ENCODE data around the gene KLHDC7B. TPM values are rescaled to one million over a fixed set of nuclear protein-coding genes. Genes with fewer than 3 reads are reported as not detected.

The KLHDC7B gene
- total and polyA plus RNA-seq, 2 of the 13 experiments (the other 11 are each of a cell fraction or from before 2014, with no cell fraction given) = 0.11 TPM; not detected in 1

DNA sequence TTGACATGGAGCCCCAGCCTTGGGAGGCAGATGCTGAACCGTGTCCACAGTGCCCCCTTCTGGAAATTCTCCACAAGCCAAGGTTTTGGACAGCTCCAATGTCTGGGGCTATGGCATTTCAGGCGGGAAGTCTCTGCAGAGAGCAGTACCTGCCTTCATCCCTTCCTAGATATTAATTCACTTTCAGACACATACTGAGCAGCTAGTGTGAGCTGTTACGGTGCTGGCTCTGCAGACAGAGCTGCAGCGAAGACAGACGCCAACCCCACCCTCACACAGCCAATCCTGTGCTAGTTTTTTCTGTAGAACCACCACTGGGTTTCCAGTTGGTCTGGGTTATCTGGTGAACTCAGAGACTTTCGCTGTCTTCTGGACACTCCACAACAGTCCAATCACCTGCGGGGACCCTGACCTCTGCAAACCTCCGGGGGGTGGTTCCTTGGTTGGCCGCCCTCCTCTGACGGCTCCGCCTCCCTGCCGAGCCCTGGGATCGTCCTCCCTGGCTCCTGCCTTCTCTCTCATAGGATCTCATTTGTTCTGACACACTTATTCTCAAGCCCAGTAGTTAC, 47.3 kb upstream of the KLHDC7B start (continued):
- peak; percentile 59 for TF ChIP-seq SALL1 (CRISPR knock-in tag; IDR thresholded peaks at IDR 0.05)
- no peak for TF ChIP-seq CEBPB (IDR thresholded peaks at IDR 0.05; ENCODE audit: borderline replicate concordance, low read depth, low read length)
- no peak for TF ChIP-seq ZFP36 (IDR thresholded peaks at IDR 0.05; ENCODE audit: borderline replicate concordance, low read depth, low read length, partially characterized antibody)
- no peak for TF ChIP-seq ZNF7 (CRISPR knock-in tag; IDR thresholded peaks at IDR 0.05)
- peak; percentile 40 for TF ChIP-seq ZNF263 (CRISPR knock-in tag; IDR thresholded peaks at IDR 0.05)
- peak; percentile 47; the same call in 1 of the 2 replicates for TF ChIP-seq TARDBP (CRISPR knock-in tag; IDR thresholded peaks at IDR 0.05)
- 0 out of 2 replicates have a peak, but pooled peaks have one; percentile 57 for TF ChIP-seq TOPORS (CRISPR knock-in tag; IDR thresholded peaks at IDR 0.05)
- TF ChIP-seq ZMYM3 (CRISPR knock-in tag; IDR thresholded peaks at IDR 0.05) = peak; percentile 23; the same call in 1 of the 2 replicates
- TF ChIP-seq, protein P1, sequence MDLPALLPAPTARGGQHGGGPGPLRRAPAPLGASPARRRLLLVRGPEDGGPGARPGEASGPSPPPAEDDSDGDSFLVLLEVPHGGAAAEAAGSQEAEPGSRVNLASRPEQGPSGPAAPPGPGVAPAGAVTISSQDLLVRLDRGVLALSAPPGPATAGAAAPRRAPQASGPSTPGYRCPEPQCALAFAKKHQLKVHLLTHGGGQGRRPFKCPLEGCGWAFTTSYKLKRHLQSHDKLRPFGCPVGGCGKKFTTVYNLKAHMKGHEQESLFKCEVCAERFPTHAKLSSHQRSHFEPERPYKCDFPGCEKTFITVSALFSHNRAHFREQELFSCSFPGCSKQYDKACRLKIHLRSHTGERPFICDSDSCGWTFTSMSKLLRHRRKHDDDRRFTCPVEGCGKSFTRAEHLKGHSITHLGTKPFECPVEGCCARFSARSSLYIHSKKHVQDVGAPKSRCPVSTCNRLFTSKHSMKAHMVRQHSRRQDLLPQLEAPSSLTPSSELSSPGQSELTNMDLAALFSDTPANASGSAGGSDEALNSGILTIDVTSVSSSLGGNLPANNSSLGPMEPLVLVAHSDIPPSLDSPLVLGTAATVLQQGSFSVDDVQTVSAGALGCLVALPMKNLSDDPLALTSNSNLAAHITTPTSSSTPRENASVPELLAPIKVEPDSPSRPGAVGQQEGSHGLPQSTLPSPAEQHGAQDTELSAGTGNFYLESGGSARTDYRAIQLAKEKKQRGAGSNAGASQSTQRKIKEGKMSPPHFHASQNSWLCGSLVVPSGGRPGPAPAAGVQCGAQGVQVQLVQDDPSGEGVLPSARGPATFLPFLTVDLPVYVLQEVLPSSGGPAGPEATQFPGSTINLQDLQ (CRISPR knock-in tag; IDR thresholded peaks at IDR 0.05) = no peak
- TF ChIP-seq, protein P2, sequence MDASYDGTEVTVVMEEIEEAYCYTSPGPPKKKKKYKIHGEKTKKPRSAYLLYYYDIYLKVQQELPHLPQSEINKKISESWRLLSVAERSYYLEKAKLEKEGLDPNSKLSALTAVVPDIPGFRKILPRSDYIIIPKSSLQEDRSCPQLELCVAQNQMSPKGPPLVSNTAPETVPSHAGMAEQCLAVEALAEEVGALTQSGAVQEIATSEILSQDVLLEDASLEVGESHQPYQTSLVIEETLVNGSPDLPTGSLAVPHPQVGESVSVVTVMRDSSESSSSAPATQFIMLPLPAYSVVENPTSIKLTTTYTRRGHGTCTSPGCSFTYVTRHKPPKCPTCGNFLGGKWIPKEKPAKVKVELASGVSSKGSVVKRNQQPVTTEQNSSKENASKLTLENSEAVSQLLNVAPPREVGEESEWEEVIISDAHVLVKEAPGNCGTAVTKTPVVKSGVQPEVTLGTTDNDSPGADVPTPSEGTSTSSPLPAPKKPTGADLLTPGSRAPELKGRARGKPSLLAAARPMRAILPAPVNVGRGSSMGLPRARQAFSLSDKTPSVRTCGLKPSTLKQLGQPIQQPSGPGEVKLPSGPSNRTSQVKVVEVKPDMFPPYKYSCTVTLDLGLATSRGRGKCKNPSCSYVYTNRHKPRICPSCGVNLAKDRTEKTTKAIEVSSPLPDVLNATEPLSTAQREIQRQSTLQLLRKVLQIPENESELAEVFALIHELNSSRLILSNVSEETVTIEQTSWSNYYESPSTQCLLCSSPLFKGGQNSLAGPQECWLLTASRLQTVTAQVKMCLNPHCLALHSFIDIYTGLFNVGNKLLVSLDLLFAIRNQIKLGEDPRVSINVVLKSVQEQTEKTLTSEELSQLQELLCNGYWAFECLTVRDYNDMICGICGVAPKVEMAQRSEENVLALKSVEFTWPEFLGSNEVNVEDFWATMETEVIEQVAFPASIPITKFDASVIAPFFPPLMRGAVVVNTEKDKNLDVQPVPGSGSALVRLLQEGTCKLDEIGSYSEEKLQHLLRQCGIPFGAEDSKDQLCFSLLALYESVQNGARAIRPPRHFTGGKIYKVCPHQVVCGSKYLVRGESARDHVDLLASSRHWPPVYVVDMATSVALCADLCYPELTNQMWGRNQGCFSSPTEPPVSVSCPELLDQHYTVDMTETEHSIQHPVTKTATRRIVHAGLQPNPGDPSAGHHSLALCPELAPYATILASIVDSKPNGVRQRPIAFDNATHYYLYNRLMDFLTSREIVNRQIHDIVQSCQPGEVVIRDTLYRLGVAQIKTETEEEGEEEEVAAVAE (CRISPR knock-in tag; IDR thresholded peaks at IDR 0.05; ENCODE audit: borderline replicate concordance) = no peak
- no peak for TF ChIP-seq SP2 (CRISPR knock-in tag; IDR thresholded peaks at IDR 0.05)
- no peak for TF ChIP-seq HOXA5 (CRISPR knock-in tag; IDR thresholded peaks at IDR 0.05)
- TF ChIP-seq HDAC2 (CRISPR knock-in tag; IDR thresholded peaks at IDR 0.05) = no peak
- no peak for TF ChIP-seq KAT2B (IDR thresholded peaks at IDR 0.05; ENCODE audit: borderline replicate concordance, low read depth, low read length)
- TF ChIP-seq ZFP91 (CRISPR knock-in tag; IDR thresholded peaks at IDR 0.05; ENCODE audit: borderline replicate concordance) = peak; percentile 47; the same call in 1 of the 2 replicates
- TF ChIP-seq ZNF780A (CRISPR knock-in tag; IDR thresholded peaks at IDR 0.05) = no peak
- no peak; the same call in 1 of the 2 replicates for TF ChIP-seq ZNF296 (CRISPR knock-in tag; conservative IDR thresholded peaks at IDR 0.05)
- TF ChIP-seq LRRFIP1 (CRISPR knock-in tag; conservative IDR thresholded peaks at IDR 0.05) = no peak
- TF ChIP-seq XRCC5 (optimal IDR thresholded peaks at IDR 0.05; ENCODE audit: low read length) = peak; percentile 73
- TF ChIP-seq POLR2AphosphoS2 (IDR thresholded peaks at IDR 0.05; ENCODE audit: low read depth, low read length) = no peak
